ENCODE results near the gene SNRNP200.
A peak's percentile ranks its signal among the peaks of the same experiment; 100 is the strongest.

Gene SNRNP200

GRCh38 chr2:96248624-96249023 lies 56.7 kb downstream of the SNRNP200 start:
- no peak for DNase-seq

DNA sequence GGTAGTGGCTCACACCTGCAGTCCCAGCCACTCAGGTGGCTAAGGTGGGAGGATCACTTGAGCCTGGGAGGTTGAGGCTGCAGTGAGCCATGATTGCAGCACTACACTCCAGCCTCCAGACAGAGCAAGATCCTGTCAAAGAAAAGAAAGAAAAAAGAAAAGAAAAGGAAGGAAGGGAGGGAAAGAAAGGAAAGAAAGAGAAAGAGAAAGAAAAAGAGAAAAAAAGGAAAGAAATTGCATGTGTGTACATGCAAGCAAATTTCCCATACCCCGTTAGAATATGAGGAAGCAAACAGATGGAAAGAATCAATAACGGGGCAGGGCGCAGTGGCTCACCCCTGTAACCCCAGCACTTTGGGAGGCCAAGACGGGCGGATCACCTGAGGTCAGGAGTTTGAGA lies 57.5 kb downstream of the SNRNP200 start:
- no peak for DNase-seq

GRCh38 chr2:96247009-96247408 lies 58.3 kb downstream of the SNRNP200 start:
- DNase-seq = no peak

DNA sequence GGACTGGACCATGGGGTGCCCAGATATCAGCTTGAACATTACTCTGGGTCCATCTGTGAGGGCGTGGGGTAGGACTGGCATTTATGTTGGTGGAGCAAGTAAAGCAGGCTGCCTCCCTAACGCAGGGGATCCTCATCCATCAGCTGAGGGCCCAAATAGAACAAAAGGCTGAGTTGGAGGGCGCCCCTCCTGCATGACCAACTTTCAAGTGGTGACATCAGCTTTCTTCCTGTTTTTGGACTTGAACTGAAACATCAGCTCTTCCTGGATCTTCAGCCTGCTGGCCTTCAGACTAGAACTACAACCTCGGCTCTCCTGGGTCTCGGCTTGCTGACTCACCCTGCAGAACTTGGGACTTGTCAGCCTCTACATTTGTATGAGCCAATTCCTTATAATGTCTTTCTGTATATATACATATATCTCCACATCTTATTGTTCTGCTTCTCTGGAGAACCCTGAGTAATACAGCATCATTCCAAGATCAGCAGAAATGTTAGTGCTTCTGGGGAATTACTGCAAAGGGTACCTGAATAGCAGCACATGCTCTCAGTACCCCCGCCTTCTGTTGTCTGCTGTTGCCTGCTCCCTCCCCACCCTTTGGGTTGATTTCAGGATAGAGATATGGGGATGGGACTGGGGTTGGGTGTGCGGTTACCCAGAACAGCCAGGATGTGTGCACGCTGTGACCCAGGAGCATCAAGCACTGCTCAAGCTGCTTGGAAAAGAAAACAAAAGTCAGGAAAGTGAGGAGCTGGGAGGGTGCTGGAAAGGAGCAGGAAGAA lies 59.5 kb downstream of the SNRNP200 start:
- DNase-seq = no peak

GRCh38 chr2:96243843-96244242 lies 61.5 kb downstream of the SNRNP200 start:
- no peak for DNase-seq

DNA sequence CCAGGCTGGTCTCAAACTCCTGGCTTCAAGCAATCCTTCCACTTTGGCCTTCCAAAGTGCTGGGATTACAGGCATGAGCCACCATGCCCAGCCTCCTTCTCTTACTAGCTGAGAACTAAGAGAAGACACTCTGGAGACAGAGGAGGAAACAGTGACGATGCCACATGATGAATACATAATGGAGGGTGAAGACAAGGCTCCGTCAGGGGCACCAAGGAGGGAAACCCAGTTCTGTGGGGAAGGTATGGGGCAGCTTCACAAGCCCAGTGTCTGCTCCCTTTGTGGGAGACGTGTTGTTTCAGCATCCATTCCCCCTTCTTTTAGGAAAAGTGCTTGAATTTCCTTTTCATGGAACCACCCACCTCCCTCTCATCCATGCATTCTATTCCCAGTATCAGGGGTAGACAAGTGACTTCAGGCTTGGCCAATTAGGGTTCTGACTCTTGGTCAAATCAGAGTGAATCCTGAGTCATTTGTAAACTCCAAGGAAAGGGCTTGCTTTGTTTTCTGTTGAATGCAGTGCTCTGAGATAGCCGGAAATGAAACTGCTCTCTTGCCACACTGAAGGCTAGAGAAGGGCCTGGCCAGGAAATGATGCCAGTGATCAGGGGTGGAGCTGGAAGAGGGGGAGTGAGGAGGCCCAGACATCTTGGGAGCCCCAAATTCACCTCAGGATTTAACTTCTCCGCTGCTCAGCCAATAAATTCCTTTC lies 63.3 kb downstream of the SNRNP200 start:
- peak; percentile 75 for DNase-seq

GRCh38 chr2:96241227-96241626 lies 64.1 kb downstream of the SNRNP200 start:
- no peak for DNase-seq

- DNase-seq = no peak
Observed at GRCh38 chr2:96240341-96241038, 64.9 kb downstream of the SNRNP200 start.

GRCh38 chr2:96239745-96240264 lies 65.5 kb downstream of the SNRNP200 start:
- no peak for DNase-seq

DNA sequence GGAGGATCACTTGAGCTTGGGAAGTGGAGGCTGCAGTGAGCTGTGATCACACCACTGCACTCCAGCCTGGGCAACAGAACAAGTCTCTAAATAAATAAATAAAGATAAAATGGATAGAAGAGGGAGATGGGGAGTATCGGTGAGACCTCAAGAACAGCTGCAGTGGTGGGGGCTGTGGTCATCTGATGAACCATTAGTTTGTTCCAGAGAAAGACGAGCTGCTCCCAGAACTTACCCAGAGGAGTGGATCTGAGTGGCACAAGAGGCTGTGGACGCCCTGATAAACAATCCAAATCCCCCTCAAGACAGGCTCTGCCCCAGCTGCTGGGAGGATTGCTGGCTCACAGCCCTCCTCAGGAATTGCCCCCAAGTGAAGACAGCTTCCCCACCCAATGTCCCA lies 66.3 kb downstream of the SNRNP200 start:
- no peak for DNase-seq

DNA sequence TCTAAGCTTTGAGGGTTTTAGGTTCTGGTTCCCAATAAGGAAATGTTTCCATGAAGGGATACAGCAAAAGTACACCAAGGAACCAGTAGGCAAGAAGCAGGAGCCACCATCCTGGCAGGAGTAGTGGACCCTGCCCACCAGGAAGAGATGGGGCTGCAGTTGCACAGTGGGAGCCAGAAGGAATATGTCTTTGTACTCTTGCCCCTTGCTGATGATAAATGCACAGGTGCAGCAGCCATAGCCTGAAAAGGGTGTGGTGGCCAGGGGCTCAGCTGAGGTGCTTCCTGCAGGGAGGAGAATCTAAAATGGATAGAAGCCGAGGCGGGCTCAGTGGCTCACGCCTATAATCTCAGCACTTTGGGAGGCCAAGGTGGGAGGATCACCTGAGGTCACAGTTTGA lies 67.1 kb downstream of the SNRNP200 start:
- no peak for DNase-seq

GRCh38 chr2:96236882-96237281 lies 68.5 kb downstream of the SNRNP200 start:
- DNase-seq = no peak

- no peak for DNase-seq
Observed at GRCh38 chr2:96233880-96234316, 71.4 kb downstream of the SNRNP200 start.

DNA sequence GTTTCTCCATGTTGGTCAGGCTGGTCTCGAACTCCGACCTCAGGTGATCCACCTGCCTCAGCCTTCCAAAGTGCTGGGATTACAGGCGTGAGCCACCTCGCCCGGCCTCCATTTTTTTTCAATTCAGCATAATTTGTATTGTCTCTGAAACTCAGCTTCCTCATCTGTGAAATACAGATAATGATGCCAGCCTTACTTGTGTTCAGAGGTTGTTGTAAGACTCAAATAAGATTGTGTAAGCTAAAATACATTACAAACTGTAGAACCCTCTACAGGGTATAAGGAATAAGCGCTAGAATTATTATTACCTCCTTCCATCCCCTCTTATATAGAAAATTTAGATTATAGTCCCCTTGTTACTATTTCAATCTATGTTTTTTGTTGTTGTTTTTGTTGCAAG lies 71.9 kb downstream of the SNRNP200 start:
- no peak for DNase-seq

DNA sequence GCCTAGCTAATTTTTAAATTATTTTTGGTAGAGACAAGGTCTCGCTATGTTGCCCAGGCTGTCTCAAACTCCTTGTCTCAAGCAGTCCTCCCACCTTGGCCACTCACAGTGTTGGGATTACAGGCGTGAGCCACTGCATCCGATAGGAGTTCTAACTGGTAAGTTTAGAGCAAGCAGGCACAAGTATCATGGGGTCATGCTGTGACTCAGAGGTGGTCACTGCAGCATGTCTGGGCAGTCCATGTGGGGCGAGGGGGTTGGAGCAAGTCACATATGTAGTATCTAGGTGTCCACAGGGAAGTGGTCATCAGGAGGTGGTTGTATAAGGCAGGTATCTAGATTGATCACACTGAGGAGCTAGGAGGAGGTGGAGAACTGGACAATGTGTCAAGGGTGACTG lies 74.0 kb downstream of the SNRNP200 start:
- no peak for DNase-seq

GRCh38 chr2:96225016-96225533 lies 80.3 kb downstream of the SNRNP200 start:
- no peak for DNase-seq

Data from CD4-positive, alpha-beta T cell treated with Interleukin-21 for 1 hour (primary cell).